NCI-H2107 treated with DMSO at 0.1 percent for 48 hours (cell line): Measurements from ENCODE around the gene FOCAD.
"Not testable (repeated sequence)": the region's sequence is repeated elsewhere in the genome, so short reads cannot be mapped to it uniquely, and the experiment has no call there.

Experiments used
- DNase-seq: peaks from one replicate; lab custom pipeline; 2025; ENCODE audit not compliant: unreplicated experiment; lab: John Stamatoyannopoulos, UW

The FOCAD gene

GRCh38 chr9:20945269-20945668 lies 261.2 kb downstream of the FOCAD start:
- no peak for DNase-seq

- no peak for DNase-seq
Observed at GRCh38 chr9:20945856-20946255, 261.8 kb downstream of the FOCAD start.

- DNase-seq: no peak
Observed at GRCh38 chr9:20948703-20949102, 264.6 kb downstream of the FOCAD start.

- no peak for DNase-seq
Observed at GRCh38 chr9:20950707-20951106, 266.6 kb downstream of the FOCAD start.

- no peak for DNase-seq
Observed at GRCh38 chr9:20962536-20963225, 278.6 kb downstream of the FOCAD start.

- no peak for DNase-seq
Observed at GRCh38 chr9:20972684-20973083, 288.6 kb downstream of the FOCAD start.

- not testable (repeated sequence) for DNase-seq
Observed at GRCh38 chr9:20973246-20973947, 289.3 kb downstream of the FOCAD start.

GRCh38 chr9:20974191-20974938 lies 290.3 kb downstream of the FOCAD start:
- not testable (repeated sequence) for DNase-seq

- DNase-seq: no peak
Observed at GRCh38 chr9:20978249-20978648, 294.2 kb downstream of the FOCAD start.

GRCh38 chr9:20980832-20981455 lies 296.9 kb downstream of the FOCAD start:
- peak; percentile 13 for DNase-seq

GRCh38 chr9:20981486-20981885 lies 297.4 kb downstream of the FOCAD start:
- no peak for DNase-seq

- no peak for DNase-seq
Observed at GRCh38 chr9:20984506-20984905, 300.4 kb downstream of the FOCAD start.

- DNase-seq: peak; percentile 12
Observed at GRCh38 chr9:20985851-20986600, 302.0 kb downstream of the FOCAD start.

- no peak for DNase-seq
Observed at GRCh38 chr9:20987521-20987920, 303.5 kb downstream of the FOCAD start.

GRCh38 chr9:20988061-20988460 lies 304.0 kb downstream of the FOCAD start:
- peak; percentile 94 for DNase-seq

GRCh38 chr9:20988671-20989315 lies 304.7 kb downstream of the FOCAD start:
- DNase-seq: peak; percentile 46

GRCh38 chr9:20989923-20990341 lies 305.9 kb downstream of the FOCAD start:
- DNase-seq: no peak

- no peak for DNase-seq
Observed at GRCh38 chr9:20990867-20991266, 306.8 kb downstream of the FOCAD start.

- no peak for DNase-seq
Observed at GRCh38 chr9:20994486-20994885, 310.4 kb downstream of the FOCAD start.

GRCh38 chr9:20995616-20996015 lies 311.6 kb downstream of the FOCAD start:
- DNase-seq: no peak
